ENCODE data around the gene KCNQ1.

DNA sequence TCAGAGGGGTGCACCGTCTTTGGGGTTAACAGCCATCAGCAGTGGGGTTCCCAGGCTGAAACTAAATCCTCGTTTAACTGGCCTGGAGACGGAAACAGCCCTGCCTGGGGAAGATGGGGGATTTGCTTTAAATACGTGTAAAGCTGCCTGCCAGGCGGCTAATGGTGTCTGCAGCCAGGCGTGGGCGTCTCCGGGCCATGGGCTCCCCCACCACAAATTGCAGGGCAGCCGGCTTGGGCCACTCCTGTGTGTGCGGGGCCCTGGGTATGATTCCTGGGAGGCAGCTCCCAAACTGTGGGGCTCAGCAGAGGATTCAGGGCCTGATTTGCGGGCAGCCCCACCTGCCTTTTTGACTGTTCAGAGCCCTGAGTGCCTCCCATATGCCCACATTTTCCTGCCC, 110.5 kb downstream of the KCNQ1 start:
- TF ChIP-seq EZH2 (IDR thresholded peaks at IDR 0.05; ENCODE audit: insufficient read depth, poor library complexity, severe bottlenecking) (no peak), EZH2phosphoT487 (IDR thresholded peaks at IDR 0.05; ENCODE audit: insufficient read depth, low read depth) (no peak)
